ENCODE results near the gene NAT8L.

The NAT8L gene, protein sequence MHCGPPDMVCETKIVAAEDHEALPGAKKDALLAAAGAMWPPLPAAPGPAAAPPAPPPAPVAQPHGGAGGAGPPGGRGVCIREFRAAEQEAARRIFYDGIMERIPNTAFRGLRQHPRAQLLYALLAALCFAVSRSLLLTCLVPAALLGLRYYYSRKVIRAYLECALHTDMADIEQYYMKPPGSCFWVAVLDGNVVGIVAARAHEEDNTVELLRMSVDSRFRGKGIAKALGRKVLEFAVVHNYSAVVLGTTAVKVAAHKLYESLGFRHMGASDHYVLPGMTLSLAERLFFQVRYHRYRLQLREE

DNA sequence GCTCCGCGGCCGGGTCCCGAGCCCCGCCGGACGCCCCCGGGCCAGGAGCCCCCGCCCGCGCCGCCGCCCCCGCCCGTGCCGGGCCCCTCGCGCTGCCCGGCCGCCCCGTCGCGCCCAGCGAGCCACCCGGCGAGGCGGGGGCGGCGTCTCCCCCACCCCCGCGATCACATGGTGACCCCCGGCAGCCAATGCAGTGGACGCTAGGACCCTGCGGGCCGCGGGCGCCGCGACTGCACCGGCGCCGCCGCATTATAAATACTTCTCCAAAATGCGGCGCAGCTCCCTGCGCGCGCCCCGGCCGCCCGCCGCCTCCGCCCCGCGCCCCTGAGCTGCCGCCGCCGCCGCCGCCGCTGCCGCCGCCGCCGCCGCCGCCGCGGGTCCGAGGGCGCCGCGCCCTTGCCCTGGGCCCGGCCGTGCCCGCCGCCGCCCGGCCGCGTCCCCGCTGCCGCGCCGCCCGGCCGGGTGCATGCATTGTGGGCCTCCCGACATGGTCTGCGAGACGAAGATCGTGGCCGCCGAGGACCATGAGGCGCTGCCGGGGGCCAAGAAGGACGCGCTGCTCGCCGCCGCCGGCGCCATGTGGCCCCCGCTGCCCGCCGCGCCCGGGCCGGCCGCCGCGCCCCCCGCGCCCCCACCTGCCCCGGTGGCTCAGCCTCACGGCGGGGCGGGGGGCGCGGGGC is at the start of gene NAT8L:
Gene NAT8L, plus strand, starts transcription at position 282 of the 680 bp plus-strand sequence. Its CDS starts 185 bp downstream, at position 467.
- no peak within 1 kb of the TSS for H3K4me3 ChIP-seq (ENCODE audit: low read depth, low read length, poor library complexity, severe bottlenecking)
- H3K9ac ChIP-seq (ENCODE audit: low read length) = no peak within 1 kb of the TSS
- no peak within 1 kb of the TSS for H3K27ac ChIP-seq (ENCODE audit: low read depth, low read length, poor library complexity, severe bottlenecking)
- H3K27me3 ChIP-seq (ENCODE audit: insufficient read depth, low read length) = no peaks in the 10 kb centered on the region
- TF ChIP-seq, protein P1, sequence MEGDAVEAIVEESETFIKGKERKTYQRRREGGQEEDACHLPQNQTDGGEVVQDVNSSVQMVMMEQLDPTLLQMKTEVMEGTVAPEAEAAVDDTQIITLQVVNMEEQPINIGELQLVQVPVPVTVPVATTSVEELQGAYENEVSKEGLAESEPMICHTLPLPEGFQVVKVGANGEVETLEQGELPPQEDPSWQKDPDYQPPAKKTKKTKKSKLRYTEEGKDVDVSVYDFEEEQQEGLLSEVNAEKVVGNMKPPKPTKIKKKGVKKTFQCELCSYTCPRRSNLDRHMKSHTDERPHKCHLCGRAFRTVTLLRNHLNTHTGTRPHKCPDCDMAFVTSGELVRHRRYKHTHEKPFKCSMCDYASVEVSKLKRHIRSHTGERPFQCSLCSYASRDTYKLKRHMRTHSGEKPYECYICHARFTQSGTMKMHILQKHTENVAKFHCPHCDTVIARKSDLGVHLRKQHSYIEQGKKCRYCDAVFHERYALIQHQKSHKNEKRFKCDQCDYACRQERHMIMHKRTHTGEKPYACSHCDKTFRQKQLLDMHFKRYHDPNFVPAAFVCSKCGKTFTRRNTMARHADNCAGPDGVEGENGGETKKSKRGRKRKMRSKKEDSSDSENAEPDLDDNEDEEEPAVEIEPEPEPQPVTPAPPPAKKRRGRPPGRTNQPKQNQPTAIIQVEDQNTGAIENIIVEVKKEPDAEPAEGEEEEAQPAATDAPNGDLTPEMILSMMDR (IDR thresholded peaks at IDR 0.05; ENCODE audit: low read length) = no peak
- TF ChIP-seq EZH2 (IDR thresholded peaks at IDR 0.05; ENCODE audit: borderline replicate concordance, low read length) = no peak
- H3K9me2 ChIP-seq (ENCODE audit: low read depth, low read length) = no peaks in the 10 kb centered on the region
- H3K79me2 ChIP-seq (ENCODE audit: insufficient read depth, low read length) = no peaks in the 10 kb centered on the region
- H3K9me3 ChIP-seq (ENCODE audit: low read length) = no peaks in the 10 kb centered on the region
- H3K4me1 ChIP-seq (ENCODE audit: insufficient read depth, low read length, severe bottlenecking) = no peaks in the 10 kb centered on the region
- no peaks in the 10 kb centered on the region for H4K20me1 ChIP-seq (ENCODE audit: insufficient read depth, low read length)
- no peaks in the 10 kb centered on the region for H3F3A ChIP-seq (ENCODE audit: insufficient read depth, low read length)
- H3K36me3 ChIP-seq (ENCODE audit: insufficient read depth, low read length) = no peaks in the 10 kb centered on the region
- H2AFZ ChIP-seq (ENCODE audit: low read length) = no peak within 1 kb of the TSS
- no peak within 1 kb of the TSS for H3K4me2 ChIP-seq (ENCODE audit: low read length)

DNA sequence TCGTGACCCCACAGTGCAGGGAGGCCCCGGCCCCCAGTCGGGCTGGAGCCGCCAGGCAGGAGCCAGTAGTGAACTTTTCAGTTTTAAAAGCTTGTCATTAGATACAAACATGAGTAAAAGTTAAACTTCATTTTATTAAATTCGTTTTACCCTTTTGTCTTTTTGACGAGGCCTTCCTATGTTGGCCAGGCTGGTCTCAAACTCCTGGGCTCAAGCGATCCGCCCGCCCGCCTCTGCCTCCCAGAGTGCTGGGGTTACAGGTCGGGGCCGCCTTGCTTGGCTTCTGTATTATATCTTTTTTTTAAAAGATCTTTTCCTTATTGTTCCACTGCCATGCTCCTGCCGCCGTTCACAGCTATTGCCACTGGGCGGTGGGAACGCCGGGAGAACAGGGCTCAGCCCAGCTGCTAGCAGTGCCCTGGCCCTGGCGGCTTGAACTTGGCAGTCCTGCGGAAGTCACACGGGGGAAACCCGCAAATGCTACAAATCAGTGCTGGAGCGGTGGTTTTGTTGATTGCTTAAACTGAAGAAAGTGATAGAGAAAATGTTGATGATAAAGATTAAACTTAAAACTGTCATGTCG is 49.4 kb upstream of the NAT8L start:
- no peaks in the 10 kb centered on the region for H3K27me3 ChIP-seq (ENCODE audit: insufficient read depth, low read length)
- H3K9me2 ChIP-seq (ENCODE audit: low read depth, low read length) = no peaks in the 10 kb centered on the region
- peaks cover 28% of the 10 kb centered on the region for H3K79me2 ChIP-seq (ENCODE audit: insufficient read depth, low read length)
- H3F3A ChIP-seq (ENCODE audit: insufficient read depth, low read length) = no peaks in the 10 kb centered on the region
- H3K4me3 ChIP-seq (ENCODE audit: low read depth, low read length, poor library complexity, severe bottlenecking) = peak overlapping the region; percentile 81
- peak overlapping the region; percentile 77 for H3K4me2 ChIP-seq (ENCODE audit: low read length)
- H3K27ac ChIP-seq (ENCODE audit: low read depth, low read length, poor library complexity, severe bottlenecking) = no peak overlapping the region
- H3K9me3 ChIP-seq (ENCODE audit: low read length) = no peaks in the 10 kb centered on the region
- H2AFZ ChIP-seq (ENCODE audit: low read length) = no peak overlapping the region
- H3K4me1 ChIP-seq (ENCODE audit: insufficient read depth, low read length, severe bottlenecking) = peaks cover 17% of the 10 kb centered on the region
- H3K36me3 ChIP-seq (ENCODE audit: insufficient read depth, low read length) = peaks cover 11% of the 10 kb centered on the region; the same call in 1 of the 2 replicates
- H4K20me1 ChIP-seq (ENCODE audit: insufficient read depth, low read length) = no peaks in the 10 kb centered on the region
- TF ChIP-seq, protein P1 (IDR thresholded peaks at IDR 0.05; ENCODE audit: low read length) = no peak
- TF ChIP-seq EZH2 (IDR thresholded peaks at IDR 0.05; ENCODE audit: borderline replicate concordance, low read length) = no peak
- H3K9ac ChIP-seq (ENCODE audit: low read length) = peak overlapping the region; percentile 77

DNA sequence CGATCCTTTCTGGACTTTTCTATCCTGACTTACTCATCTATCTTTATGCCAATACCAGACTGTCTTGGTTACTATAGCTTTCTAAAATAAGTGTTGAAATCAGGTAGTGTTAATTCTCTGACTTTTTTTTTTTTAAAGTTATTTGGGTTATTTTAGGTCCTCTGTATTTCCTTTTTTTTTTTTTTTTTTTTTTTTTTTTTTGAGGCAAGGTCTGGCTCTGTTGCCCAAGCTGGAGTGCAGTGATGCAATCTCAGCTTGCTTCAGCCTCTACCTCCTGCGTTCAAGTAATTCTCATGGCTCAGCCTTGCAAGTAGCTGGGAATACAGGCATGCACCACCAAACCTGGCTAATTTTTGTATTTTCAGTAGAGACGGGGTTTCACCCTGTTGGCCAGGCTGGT is 47.5 kb upstream of the NAT8L start:
- Histone ChIP-seq H3F3A (ENCODE audit: insufficient read depth, low read length) (no peaks in the 10 kb centered on the region), H3K27ac (ENCODE audit: low read depth, low read length, poor library complexity, severe bottlenecking) (no peak overlapping the region), H4K20me1 (ENCODE audit: insufficient read depth, low read length) (no peaks in the 10 kb centered on the region), H2AFZ (ENCODE audit: low read length) (no peak overlapping the region), H3K9me2 (ENCODE audit: low read depth, low read length) (no peaks in the 10 kb centered on the region), H3K9ac (ENCODE audit: low read length) (no peak overlapping the region), H3K4me1 (ENCODE audit: insufficient read depth, low read length, severe bottlenecking) (peaks cover 17% of the 10 kb centered on the region), H3K79me2 (ENCODE audit: insufficient read depth, low read length) (peaks cover 15% of the 10 kb centered on the region), H3K4me2 (ENCODE audit: low read length) (no peak overlapping the region), H3K27me3 (ENCODE audit: insufficient read depth, low read length) (no peaks in the 10 kb centered on the region), H3K9me3 (ENCODE audit: low read length) (no peaks in the 10 kb centered on the region), H3K4me3 (ENCODE audit: low read depth, low read length, poor library complexity, severe bottlenecking) (no peak overlapping the region), H3K36me3 (ENCODE audit: insufficient read depth, low read length) (no peaks in the 10 kb centered on the region)
- TF ChIP-seq, protein P1 (IDR thresholded peaks at IDR 0.05; ENCODE audit: low read length) = no peak
- TF ChIP-seq EZH2 (IDR thresholded peaks at IDR 0.05; ENCODE audit: borderline replicate concordance, low read length) = no peak

Data from OCI-LY1 (cell line).